ENCODE measurements around the gene PCCA.

DNA sequence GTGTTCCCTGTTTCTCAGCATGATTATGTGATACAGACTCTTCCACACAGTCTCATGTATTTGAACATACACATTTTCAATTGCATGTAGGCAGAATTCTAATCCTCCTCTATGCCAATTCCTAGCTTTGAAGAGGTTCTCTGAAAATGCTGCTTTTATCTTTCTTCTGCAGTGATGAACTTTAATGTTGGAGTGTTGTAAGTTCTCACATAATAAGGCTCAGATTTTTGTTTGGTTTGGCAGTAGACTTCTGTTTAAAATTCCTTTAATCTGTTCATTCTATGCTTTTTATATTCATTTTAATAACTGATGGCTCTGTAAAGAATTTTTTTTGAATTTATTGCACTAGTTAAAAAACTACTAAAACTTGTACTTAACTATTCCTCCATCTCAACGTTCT, 273.9 kb downstream of the PCCA start:
- no peak for TF ChIP-seq POLR2AphosphoS5 (IDR thresholded peaks at IDR 0.05)
- no peak for TF ChIP-seq CTCF (IDR thresholded peaks at IDR 0.05)
